GM19455 (cell line): ENCODE measurements around the gene CDCA7.
"Not testable (repeated sequence)": the region's sequence is repeated elsewhere in the genome, so short reads cannot be mapped to it uniquely, and the experiment has no call there.

Experiments used
- ATAC-seq: cut with Tn5 transposase; IDR thresholded peaks from one replicate; pipeline ENCODE4 v1.9.1; 2021; ENCODE audit not compliant: unreplicated experiment

The CDCA7 gene

DNA sequence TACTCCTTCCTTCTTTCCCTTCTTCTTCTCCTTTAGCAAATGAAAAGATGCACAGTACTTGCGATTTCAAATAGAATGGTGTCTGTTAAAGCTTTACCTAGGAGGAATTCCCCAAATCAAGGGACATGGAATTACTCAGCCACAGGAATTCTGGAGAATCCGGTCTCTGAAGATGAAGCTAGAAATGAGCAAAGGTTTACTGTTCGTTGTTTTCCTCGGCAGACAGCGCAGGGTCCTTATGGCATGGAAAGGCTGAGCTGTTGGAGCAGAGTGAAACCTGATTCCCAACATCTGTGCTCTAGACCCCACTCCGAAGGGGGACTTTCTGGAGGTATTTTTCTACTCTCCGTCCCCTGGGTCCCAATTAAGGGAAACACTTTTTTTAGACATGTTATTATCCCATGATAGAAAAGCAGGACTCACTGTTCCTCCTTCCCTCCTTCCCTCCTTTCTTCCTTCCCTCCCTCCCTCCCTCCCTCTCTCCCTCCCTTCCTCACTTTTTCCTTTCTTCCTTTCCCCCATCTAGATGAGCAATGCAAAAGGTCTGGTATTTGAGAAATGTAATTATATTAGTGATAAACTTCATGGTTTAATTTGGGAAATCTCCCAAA lies 47.1 kb downstream of the CDCA7 start:
- ATAC-seq: no peak

DNA sequence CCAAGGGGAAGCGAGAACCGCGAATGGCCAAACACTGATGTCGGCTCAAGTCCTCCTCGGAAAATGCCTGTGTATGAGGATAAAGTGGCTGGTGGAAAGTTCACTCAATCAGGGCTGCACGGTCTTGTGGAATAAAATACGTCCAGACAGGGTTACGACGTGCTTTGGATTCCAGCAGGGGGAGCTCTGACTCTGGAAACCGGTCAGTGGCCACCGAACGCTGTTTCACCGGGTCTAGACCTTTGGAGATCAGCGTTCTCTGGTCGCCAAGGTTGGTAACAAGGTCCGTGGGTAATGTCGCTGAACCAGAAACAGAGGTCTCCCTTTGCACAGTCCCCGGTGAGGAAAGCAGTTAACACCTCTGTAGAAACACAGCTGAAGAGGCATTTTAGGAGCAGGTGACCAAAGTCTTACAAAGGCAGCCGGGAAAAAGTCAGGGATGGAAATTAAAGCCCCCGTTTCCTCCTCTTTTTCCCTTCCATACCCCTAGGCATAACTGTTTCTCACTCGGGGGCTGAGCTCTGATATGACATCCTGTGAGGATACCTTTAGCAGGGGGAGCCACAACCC lies 47.8 kb downstream of the CDCA7 start:
- ATAC-seq: no peak

DNA sequence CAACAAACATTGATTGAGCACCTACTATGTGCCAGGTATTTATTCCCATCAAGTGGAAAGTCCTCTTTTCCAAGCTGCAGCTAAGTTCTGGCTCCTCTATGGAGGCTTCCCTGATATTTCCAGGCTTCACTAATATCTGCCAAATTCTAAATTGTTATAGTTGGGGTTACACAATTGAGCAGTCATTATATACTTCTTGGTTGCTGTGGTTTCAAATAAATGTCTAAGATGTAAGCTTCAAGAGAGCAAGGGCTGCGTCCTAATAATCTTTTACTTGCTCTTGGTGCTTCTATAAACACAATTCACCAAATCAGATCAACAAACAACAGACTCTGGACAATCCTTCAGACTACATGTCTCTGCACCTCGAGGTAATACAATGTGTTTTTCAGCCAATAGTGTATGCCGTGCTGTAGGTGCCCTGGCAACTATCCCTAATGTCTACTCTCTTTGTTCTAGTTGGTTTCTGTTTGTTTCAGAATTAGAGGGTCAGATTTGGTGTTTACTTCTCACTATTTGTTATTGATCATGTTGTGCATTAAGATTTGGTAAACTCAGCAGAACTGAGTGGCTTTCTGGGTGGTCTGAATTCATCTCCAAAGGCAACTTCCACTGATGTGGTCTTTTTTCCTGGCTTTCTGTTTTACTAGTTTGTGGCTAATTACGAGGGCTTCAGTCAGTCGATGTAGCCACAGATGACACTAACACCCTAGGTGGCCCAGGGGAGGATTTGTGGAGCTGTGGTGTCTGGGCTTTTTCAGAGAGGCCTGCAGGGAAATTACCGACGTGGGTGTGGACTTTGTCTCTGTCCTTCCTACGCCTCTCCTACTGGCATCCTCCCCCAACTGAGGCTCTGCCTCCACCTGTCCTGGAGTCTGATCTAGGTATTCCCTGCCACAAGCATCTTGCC lies 50.4 kb downstream of the CDCA7 start:
- ATAC-seq: no peak

DNA sequence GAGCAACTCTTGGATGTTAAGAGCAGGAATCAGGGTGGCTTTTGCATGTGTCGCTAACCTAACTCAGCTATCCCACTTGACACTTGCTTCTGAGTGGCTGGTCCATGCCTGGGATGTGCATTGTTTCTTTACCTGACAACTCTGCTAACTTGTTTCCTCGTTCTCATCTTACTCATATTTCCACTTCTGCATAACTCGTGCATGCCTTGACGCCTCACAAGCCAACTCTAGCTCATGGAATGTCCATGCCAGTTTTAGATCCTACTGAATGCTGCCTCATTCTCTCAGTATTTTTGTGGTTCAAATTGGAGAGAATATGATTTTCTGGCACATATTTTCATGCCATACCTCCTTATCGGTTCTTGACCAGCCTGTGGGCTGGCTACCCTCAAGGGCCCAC lies 52.5 kb downstream of the CDCA7 start:
- no peak for ATAC-seq

DNA sequence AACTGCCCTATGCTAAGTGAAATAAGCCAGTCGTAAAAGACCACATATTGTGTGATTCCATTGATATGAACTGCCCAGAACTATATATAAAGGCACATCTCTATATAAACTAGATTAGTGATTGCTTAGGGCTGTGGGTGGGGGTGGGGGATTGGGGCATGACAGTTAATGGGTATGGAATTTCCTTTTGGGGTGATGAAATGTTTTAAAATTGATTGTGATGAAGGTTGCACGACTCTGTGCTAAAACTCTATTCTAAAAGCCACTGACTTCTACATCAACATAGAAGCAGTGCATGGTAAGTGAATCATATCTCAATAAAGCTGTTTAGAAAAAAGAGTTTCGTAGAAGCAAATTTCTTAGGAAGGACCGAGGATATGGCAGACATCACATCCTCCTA lies 53.0 kb downstream of the CDCA7 start:
- no peak for ATAC-seq

DNA sequence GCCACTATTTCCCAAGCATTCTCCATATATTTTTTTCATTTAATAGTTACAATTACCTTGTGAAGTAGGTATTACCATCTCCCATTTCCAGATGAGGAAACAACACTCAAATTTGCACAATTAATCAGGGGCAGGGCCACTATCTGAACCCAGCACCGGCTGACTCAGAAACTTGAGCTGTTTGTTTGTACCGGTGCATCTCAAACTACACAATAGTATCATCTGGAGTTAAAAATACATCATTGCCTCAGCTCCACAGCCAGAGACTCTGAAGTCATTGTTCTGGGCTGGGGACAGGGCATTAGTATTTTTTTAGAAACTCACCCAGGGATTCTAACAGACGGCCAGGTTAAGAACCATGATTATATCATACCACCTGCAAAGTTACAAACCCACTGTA lies 55.9 kb downstream of the CDCA7 start:
- no peak for ATAC-seq

DNA sequence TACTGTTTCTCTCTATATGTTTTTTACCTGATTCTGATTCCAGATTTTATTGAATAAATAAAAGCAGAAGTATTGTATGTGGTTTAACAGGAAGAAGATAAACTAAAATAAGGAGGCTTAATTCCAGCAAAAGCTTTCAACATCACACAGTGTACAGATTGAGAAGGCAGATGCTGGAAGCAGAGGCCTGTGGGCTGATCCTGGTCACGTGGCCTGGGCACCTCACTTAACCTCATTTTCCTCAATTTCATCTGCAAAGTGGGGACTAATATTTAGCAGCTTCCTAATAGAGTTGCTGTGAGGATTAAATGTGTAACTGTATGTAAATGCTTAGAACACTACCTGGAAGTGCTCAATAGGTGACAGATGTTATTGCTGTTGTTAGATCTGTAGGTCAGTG lies 58.0 kb downstream of the CDCA7 start:
- no peak for ATAC-seq

DNA sequence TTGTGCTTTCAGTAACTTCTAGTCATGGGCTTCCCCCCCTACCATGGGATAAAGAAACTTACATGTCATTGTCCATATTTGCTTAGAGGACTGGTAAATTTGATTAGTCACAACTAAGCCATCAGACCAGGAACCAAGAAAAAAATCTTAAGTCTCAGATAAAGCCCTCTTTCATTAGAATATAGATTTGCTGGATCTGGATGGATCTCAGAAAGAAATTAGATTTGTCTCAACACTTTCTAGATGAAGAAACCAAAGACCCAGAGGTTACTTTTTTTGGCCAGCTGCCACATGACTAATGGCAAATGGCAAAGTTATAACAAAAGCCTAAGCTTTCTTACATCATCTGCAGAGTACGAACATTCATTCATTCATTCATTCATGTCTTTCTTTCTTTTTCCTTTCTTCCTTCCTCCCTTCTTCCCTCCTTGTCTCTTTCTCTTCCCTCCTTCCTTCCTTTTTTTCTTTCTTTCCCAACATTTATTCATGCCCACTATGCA lies 60.2 kb downstream of the CDCA7 start:
- no peak for ATAC-seq

DNA sequence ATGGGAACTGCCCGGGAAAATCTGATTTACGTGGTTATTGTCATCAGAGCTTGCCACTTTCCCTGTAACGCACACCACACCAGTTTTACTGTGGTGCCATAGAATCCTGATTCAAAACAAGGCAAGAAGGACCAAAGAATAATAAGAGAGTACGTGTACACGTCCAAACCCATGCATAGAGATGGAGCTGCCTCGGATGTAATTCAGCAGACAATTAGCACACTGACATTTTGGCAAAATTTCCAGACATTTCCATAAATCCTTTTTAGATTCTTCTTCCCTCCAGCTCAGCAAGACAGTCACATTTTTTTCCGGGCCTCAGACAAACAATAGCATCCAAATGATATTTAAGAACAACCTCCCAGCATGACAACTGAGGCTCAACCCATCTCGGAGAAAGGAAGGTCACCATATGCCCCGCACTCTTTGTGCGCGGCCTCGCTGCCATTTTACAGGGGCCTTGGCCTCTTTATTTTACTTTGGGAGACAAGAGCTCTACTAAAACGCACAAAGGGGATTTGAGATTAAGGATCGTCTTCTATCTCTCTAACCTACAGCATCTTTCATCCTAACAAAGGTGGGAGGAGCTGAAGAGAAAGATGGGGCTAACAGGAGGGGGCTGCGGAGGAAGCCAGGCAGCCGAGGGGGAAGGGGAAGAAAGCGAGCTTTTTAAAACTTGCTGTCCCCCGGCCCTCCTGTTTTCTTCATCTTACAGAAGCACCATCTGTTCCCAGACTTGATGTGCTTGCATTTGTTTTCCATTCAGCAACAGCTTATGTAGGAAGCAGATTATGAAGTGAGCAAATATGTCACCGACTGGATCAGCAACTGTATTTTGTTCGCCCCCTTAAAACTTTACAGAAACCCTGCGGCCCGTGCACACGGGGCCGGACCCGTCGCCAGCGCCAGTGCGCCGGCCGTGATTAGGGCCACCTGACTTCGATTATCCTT lies 61.0 kb downstream of the CDCA7 start:
- ATAC-seq: no peak

DNA sequence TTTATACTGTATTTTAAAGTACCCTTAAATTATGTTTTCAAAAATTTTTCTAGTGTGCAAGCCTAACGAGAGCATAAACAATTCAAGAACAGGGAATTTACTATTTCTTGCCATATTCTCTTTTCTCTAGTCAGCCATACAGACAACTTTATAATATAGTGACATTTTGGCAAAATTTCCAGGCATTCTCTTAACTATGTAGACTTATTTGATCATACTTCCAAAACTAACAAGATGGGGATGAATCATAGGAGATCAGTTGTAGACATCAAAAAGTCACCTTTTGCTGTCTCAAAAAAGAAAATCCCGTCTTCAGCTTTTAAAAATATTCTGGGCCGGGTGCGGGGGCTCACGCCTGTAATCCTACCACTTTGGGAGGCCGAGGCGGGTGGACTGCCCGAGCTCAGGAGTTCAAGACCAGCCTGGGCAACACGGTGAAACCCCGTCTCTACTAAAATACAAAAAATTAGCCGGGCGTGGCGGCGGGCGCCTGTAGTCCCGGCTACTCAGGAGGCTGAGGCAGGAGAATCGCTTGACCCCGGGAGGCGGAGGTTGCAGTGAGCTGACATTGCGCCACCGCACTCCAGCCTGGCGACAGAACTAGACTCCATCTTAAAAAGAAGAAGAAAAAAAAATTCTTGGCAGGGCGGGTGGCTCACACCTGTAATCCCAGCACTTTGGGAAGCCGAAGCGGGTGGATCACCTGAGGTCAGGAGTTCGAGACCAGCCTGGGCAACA lies 61.9 kb downstream of the CDCA7 start:
- ATAC-seq: not testable (repeated sequence)

DNA sequence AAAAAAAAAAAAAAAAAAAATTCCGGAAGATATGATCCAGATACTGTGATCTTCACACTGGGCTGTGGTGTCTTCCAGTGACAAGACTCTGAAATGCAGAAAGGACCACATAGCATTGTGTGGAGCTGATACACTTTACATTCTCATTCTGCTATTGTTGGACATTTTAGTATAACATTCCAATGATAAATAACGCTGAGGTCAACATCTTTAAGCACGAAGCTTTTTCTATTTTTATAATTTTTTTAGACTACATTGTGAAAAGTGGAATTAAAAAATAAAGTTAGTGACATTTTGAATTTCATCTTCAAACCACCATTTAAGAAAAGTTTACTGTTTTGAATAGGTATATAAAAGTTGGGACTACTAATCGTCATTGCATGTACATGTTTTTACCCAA lies 62.7 kb downstream of the CDCA7 start:
- ATAC-seq: no peak

DNA sequence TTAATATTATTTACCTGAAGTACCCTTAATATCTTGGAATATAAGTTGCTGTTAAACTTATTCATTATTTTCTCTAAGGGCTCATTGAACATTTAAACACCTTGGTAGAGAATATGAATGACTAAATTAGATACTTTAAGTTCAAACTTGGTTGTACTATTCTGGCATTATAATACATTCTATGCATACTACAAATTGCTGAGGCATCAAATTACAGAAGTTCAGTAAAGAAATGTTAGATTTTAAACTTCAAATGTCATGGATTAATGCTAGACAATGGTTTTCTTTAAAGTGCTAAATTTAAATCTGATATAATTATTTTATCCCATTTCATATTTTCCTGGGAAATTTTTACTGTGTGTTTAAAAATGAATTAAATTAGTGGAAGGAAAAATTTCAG lies 63.1 kb downstream of the CDCA7 start:
- no peak for ATAC-seq
